ENCODE results near the gene CTSF.

CTSF gene

DNA sequence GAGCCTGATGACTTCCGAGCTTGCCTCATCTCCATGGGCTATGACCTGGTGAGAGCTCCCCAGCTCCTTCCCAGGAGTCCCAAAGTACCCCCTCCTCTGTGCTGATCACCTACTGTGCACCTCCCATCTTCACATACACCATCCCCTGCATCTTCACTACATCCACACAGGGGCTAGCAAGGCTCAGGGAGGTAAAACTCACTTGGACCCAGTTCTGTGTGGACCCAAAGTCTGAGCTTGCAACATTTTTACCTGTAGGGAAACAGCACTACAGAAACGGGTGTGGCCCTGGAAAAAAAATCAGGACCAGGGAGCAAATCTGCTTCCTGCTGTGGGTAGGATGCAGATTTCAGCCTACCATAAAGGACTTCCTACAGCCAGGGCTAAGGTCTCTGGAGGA lies 6.1 kb downstream of the CTSF start:
- peaks cover 8% of the 10 kb centered on the region for H3K4me1 Mint-ChIP-seq

GRCh38 chr11:66561975-66562248 lies 6.5 kb downstream of the CTSF start:
- Mint-ChIP-seq H3K27me3 (ENCODE audit: low read depth, poor library complexity) (no peaks in the 10 kb centered on the region), H3K9me3 (no peaks in the 10 kb centered on the region), H3K36me3 (ENCODE audit: low read depth) (peaks cover 28% of the 10 kb centered on the region), H3K4me1 (peaks cover 8% of the 10 kb centered on the region), H3K27ac (no peak overlapping the region), H3K4me3 (no peak overlapping the region)
- TF ChIP-seq, protein P1, sequence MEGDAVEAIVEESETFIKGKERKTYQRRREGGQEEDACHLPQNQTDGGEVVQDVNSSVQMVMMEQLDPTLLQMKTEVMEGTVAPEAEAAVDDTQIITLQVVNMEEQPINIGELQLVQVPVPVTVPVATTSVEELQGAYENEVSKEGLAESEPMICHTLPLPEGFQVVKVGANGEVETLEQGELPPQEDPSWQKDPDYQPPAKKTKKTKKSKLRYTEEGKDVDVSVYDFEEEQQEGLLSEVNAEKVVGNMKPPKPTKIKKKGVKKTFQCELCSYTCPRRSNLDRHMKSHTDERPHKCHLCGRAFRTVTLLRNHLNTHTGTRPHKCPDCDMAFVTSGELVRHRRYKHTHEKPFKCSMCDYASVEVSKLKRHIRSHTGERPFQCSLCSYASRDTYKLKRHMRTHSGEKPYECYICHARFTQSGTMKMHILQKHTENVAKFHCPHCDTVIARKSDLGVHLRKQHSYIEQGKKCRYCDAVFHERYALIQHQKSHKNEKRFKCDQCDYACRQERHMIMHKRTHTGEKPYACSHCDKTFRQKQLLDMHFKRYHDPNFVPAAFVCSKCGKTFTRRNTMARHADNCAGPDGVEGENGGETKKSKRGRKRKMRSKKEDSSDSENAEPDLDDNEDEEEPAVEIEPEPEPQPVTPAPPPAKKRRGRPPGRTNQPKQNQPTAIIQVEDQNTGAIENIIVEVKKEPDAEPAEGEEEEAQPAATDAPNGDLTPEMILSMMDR (IDR thresholded peaks at IDR 0.05), result no peak
- no peak for DNase-seq

More for the DNA sequence above, 6.1 kb downstream of the CTSF start:
- Mint-ChIP-seq H3K9me3 (no peaks in the 10 kb centered on the region), H3K4me3 (no peak overlapping the region), H3K27ac (no peak overlapping the region), H3K36me3 (ENCODE audit: low read depth) (peaks cover 25% of the 10 kb centered on the region), H3K27me3 (ENCODE audit: low read depth, poor library complexity) (peaks cover under 1% of the 10 kb centered on the region)
- DNase-seq, result no peak
- TF ChIP-seq, protein P1 (IDR thresholded peaks at IDR 0.05), result no peak

DNA sequence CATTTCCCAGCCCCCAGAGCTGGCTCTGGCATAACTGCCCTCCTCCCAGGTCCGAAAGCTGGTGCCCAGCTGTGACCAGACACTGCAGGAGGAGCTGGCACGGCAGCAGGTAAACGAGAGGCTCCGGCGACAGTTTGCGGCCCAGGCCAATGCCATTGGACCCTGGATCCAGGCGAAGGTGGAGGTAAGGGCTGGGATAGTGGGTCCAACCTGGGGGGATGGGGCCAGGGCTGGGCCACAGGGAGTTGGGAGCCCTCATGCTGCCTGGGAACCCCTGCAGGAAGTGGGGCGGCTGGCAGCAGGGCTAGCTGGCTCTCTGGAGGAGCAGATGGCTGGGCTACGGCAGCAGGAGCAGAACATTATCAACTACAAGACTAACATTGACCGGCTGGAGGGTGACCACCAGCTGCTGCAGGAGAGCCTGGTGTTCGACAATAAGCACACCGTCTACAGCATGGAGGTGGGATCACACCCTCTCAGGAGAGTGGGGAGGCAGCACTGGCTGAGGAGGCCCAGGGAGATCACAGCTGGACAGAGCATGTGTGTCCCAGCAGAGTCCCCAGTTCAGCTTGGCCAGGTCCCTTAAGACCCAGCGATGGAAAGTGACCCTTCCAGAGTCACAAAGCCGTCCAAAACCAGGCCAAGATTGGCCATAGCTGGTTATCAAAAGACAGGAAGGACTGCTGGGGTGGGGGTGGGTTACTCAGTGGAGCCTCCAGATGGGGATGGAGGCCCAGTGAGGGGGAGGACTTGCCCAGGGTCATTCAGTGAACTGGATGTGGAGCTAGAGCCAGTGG lies 7.0 kb downstream of the CTSF start:
- no peak overlapping the region for H3K4me3 Mint-ChIP-seq
- no peak overlapping the region for H3K27ac Mint-ChIP-seq
- H3K36me3 Mint-ChIP-seq (ENCODE audit: low read depth), result peaks cover 29% of the 10 kb centered on the region
- DNase-seq, result no peak
- no peaks in the 10 kb centered on the region for H3K9me3 Mint-ChIP-seq
- TF ChIP-seq, protein P1 (IDR thresholded peaks at IDR 0.05), result no peak
- peaks cover 8% of the 10 kb centered on the region for H3K4me1 Mint-ChIP-seq
- H3K27me3 Mint-ChIP-seq (ENCODE audit: low read depth, poor library complexity), result no peaks in the 10 kb centered on the region

DNA sequence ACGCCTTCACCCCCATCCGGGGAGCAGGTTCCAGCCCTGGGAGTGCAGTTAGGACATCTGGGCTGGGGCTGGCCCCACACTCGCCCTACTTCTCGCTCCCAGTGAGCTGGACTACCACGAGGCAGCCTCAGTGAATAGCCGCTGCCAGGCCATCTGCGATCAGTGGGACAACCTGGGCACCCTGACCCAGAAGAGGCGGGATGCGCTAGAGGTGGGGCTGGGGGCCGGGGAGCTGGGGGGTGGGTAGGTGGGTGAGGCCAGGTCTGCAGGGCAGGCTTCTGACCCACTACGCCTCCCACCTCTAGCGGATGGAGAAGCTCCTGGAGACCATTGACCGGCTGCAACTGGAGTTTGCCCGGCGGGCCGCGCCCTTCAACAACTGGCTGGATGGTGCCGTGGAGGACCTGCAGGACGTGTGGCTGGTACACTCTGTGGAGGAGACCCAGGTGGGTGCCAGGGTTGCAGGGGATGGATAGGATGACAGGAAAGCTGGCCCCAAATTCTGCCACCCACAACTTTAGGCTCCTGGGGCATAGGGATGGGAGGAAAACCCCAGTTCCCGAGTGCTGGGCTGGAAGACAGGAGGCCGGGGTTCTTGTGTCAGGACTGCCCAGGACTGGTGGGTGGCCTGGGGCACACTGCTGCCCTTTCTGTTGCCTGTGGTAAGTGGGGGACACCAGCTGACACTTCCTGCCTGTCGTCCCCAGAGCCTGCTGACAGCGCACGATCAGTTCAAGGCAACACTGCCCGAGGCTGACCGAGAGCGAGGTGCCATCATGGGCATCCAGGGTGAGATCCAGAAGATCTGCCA lies 8.3 kb downstream of the CTSF start:
- DNase-seq, result no peak
- Mint-ChIP-seq H3K4me1 (peaks cover 8% of the 10 kb centered on the region), H3K4me3 (no peak overlapping the region), H3K27me3 (ENCODE audit: low read depth, poor library complexity) (no peaks in the 10 kb centered on the region), H3K36me3 (ENCODE audit: low read depth) (peaks cover 42% of the 10 kb centered on the region), H3K9me3 (no peaks in the 10 kb centered on the region), H3K27ac (no peak overlapping the region)
- TF ChIP-seq, protein P1 (IDR thresholded peaks at IDR 0.05), result no peak

- Mint-ChIP-seq H3K9me3 (no peaks in the 10 kb centered on the region), H3K36me3 (ENCODE audit: low read depth) (peaks cover 49% of the 10 kb centered on the region), H3K4me1 (peaks cover 1% of the 10 kb centered on the region), H3K27ac (no peak overlapping the region), H3K4me3 (no peak overlapping the region), H3K27me3 (ENCODE audit: low read depth, poor library complexity) (no peaks in the 10 kb centered on the region)
- no peak for DNase-seq
- TF ChIP-seq, protein P1 (IDR thresholded peaks at IDR 0.05), result no peak
Measured at GRCh38 chr11:66559142-66559865, 9.1 kb downstream of the CTSF start.

All from nephron progenitor cell (in vitro differentiated cells).